GM12874 (cell line): ENCODE data around the gene SPTSSB.

ENCODE experiments used
- TF ChIP-seq, protein P1 (sequence below): IDR thresholded peaks from 2 replicates; pipeline ENCODE4 v1.5.1; 2011; ENCODE audit warnings: low read depth, mild to moderate bottlenecking, control low read depth, low read length, moderate library complexity; ENCODE audit not compliant: insufficient read depth

SPTSSB gene

DNA sequence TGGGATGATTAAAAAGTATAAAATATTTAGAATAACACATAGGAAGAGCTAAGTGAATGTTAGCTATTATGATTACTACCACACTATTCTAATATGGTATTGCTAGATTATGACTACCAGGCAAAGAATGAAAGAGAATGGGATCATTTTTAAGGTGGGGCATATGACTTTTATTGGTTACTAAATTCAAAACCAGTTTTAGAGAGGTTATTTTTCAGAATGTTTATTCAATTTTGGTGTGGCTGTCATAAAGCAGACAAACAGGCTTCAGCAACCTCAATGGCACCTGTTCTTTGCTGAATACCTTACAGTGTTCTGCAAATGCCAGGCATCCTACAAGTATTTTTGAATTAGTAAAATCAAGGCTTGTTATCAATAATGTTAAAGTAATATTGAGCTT lies 12.8 kb downstream of the SPTSSB start:
- TF ChIP-seq, protein P1, sequence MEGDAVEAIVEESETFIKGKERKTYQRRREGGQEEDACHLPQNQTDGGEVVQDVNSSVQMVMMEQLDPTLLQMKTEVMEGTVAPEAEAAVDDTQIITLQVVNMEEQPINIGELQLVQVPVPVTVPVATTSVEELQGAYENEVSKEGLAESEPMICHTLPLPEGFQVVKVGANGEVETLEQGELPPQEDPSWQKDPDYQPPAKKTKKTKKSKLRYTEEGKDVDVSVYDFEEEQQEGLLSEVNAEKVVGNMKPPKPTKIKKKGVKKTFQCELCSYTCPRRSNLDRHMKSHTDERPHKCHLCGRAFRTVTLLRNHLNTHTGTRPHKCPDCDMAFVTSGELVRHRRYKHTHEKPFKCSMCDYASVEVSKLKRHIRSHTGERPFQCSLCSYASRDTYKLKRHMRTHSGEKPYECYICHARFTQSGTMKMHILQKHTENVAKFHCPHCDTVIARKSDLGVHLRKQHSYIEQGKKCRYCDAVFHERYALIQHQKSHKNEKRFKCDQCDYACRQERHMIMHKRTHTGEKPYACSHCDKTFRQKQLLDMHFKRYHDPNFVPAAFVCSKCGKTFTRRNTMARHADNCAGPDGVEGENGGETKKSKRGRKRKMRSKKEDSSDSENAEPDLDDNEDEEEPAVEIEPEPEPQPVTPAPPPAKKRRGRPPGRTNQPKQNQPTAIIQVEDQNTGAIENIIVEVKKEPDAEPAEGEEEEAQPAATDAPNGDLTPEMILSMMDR = no peak

DNA sequence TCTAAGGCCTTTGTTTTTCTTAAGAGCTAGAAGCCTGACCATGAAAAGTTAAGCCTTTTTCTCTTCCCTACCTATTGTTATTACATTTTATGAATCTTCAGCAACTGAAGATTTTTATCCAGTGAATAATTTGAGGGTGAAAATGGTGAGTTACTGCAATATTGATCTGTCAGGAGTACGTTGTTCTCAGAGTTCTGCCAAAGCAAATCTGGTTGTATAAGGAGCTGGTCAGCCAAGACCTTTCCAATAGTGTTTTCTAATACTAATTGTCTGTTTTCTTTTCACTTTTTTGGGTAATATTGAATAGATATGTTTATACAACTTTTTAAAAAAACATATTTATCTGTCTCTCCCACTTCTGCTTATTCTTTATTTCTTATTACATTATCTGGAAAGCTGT lies 15.0 kb downstream of the SPTSSB start:
- TF ChIP-seq, protein P1 = no peak

DNA sequence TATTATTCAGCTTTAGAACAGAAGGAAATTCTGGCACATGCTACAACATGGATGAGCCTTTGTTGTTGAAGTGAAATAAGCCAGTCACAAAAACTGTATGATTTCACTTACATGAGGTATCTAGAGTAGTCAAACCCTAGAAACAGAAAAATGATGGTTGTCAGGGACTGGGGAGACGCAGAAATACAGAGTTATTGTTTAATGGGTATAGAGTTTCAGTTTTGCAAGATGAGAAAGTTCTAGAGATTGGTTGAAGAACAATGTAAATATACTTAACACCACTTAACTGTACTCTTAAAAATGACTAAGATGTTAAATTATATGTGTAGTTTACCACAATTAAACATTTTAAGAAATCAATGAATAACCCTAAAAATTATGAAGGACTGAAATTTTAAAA lies 15.8 kb downstream of the SPTSSB start:
- TF ChIP-seq, protein P1 = no peak

DNA sequence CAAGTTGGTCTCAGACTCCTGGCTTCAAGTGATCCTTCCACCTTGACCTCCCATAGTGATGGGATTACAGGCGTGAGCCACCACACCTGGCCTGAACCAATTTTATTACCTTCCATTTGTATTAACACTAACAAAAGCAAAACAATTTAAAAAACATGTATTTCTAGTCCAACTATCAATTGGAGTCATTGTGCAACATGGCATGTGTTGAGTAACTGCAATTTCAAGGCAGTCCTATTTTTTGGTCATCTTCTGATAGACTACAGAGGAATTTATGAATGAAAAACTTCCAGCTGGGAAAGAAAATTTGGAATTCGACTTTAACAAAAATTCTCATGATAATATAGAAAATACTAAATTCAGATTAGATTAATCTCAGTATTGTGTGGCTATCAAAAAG lies 16.8 kb downstream of the SPTSSB start:
- TF ChIP-seq, protein P1 = no peak

DNA sequence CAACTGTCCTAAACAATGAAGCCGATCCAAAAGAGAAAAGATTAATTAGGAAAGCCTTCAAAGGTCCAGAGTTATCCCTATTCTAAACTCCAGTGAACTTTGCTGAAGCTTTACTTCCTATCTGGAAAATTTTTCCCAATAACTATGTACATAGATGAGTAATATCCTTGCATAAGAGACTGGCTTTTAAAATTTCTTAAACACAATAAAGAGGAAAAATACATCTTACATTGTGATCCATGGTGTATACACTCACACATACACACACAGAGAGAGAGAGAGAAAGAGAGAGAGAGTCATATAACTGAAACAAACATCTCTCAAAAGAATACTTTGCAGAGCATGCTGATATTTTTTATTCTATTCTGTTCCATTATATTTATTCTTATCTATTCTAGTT lies 20.0 kb downstream of the SPTSSB start:
- TF ChIP-seq, protein P1 = no peak

DNA sequence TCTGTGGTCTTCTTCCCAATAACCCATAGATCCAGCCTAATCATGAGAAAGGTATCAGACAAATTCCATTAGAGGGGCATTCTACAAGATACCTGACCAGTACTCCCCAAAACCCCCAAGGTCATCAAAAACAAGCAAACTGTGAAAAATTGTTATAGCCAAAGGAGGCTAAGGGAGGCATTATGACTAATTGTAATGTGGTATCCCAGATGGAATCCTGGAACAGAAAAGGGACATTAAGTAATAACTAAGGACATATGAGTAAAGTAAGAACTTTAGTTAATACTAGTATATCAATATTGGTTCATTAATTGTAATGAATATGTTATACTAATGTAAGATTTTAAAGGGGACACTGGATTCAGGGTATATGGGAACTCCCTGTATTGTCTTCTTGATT lies 20.4 kb downstream of the SPTSSB start:
- TF ChIP-seq, protein P1 = no peak

DNA sequence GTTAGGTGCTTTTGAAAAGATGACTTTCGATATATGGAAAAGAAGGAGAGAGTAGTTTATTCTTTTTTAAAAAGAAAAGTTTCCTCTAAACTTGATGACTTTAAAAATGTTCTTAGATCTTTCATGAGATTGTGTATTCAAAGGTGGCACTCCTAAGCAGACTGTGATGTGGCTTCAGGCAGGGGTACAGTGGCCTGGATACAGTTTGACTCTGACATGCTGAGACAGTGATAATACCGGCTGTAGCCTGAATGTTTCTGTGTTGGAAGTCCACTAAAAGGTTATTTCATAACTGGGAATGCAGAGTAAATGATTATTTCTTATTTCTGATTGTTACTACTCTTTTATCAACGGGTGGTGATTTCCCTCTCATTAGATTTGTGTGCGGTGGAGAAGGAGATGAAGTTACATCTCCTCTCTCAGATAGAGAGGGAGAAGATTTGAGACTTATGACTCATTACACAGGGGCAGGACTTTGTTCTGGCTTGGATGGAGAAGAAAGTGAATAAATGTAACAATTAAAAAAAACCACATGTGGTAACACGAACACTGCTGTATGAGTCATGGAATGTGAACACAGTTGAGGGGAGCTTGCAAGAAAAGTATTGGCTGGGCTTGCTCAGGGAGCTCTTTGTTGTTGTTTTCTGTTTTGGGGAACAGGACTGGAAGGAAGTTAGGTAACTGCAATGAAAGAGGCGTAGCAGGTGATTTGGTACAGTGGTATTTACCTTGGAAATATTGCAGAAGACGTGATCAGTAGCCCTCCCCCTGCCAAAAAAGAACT lies 21.6 kb downstream of the SPTSSB start:
- TF ChIP-seq, protein P1 = no peak
